Measurements from ENCODE around the gene SCN1B.
"Not testable (repeated sequence)": the region's sequence is repeated elsewhere in the genome, so short reads cannot be mapped to it uniquely, and the experiment has no call there.

SCN1B gene

GRCh38 chr19:35002037-35002535, 28.2 kb upstream of the SCN1B start:
- DNase-seq, result no peak

- DNase-seq, result no peak
Observed at GRCh38 chr19:35004517-35005255, 25.6 kb upstream of the SCN1B start.

- DNase-seq, result no peak
Observed at GRCh38 chr19:35005256-35005977, 24.9 kb upstream of the SCN1B start.

GRCh38 chr19:35006007-35006341, 24.3 kb upstream of the SCN1B start:
- DNase-seq, result not testable (repeated sequence)

- DNase-seq, result no peak
Observed at GRCh38 chr19:35006342-35006998, 23.8 kb upstream of the SCN1B start.

GRCh38 chr19:35006999-35007365, 23.3 kb upstream of the SCN1B start:
- DNase-seq, result no peak

GRCh38 chr19:35007427-35007826, 22.8 kb upstream of the SCN1B start:
- not testable (repeated sequence) for DNase-seq

- no peak for DNase-seq
Observed at GRCh38 chr19:35008891-35009341, 21.4 kb upstream of the SCN1B start.

GRCh38 chr19:35009424-35010415, 20.6 kb upstream of the SCN1B start:
- DNase-seq, result no peak

- DNase-seq, result no peak
Observed at GRCh38 chr19:35011091-35011689, 19.1 kb upstream of the SCN1B start.

- no peak for DNase-seq
Observed at GRCh38 chr19:35011737-35012682, 18.3 kb upstream of the SCN1B start.

- peak; percentile 85 for DNase-seq
Observed at GRCh38 chr19:35013041-35013819, 17.0 kb upstream of the SCN1B start.

GRCh38 chr19:35013820-35014754, 16.2 kb upstream of the SCN1B start:
- DNase-seq, result no peak

- not testable (repeated sequence) for DNase-seq
Observed at GRCh38 chr19:35014774-35015173, 15.5 kb upstream of the SCN1B start.

- no peak for DNase-seq
Observed at GRCh38 chr19:35015270-35015953, 14.9 kb upstream of the SCN1B start.

- no peak for DNase-seq
Observed at GRCh38 chr19:35015954-35016351, 14.3 kb upstream of the SCN1B start.

GRCh38 chr19:35017507-35017906, 12.8 kb upstream of the SCN1B start:
- DNase-seq, result no peak

GRCh38 chr19:35018379-35018778, 11.9 kb upstream of the SCN1B start:
- DNase-seq, result no peak

Data from right hindlimb (tissue), 1 donor.